CD4-positive, alpha-beta T cell (primary cell): ENCODE data around the gene KCNB1. TPM values are rescaled to one million over a fixed set of nuclear protein-coding genes. Genes with fewer than 3 reads are reported as not detected.
"Not testable (repeated sequence)": the region's sequence is repeated elsewhere in the genome, so short reads cannot be mapped to it uniquely, and the experiment has no call there.

Source experiments
- ATAC-seq: fragments of 200-7000 bp; cut with Tn5 transposase; one replicate; pipeline ENCODE4 v1.10.0; 2022; ENCODE audit warnings: mild to moderate bottlenecking; ENCODE audit not compliant: poor library complexity
- CTCF ChIA-PET: fragments of 350-600 bp; sonication (Branson Sonifier 250); formaldehyde crosslinking; loops from one replicate; lab custom pipeline; 2021; ENCODE audit warnings: antibody characterized with exemption, inconsistent platforms; lab: Charles Lee
- POLR2A ChIA-PET: fragments of 350-600 bp; sonication (Branson Sonifier 250); formaldehyde crosslinking; loops from one replicate; lab custom pipeline; 2021; ENCODE audit warnings: antibody characterized with exemption, inconsistent platforms; lab: Charles Lee
- DNase-seq, 14 experiments: peaks; one replicate each; pipeline ENCODE4 v3.0.0-alpha.2; 2013 to 2020; ENCODE audit warnings: mixed read lengths in 2 of 14
- H3K27ac ChIP-seq, 2 donors: one replicate each; pipeline versions ENCODE4 v1.5.1 to v1.7.0; 2013; ENCODE audit warnings: low read length in 2 of 2, low read depth in 1 of 2, mild to moderate bottlenecking in 1 of 2
- H3K27me3 ChIP-seq, 2 experiments: 1 replicate in 1 of 2; 2 replicates in 1 of 2; pipeline versions ENCODE4 v1.6.1 to v1.7.0; 2013; ENCODE audit warnings: low read length in 2 of 2, control low read depth in 1 of 2, mild to moderate bottlenecking in 1 of 2, moderate library complexity in 1 of 2; ENCODE audit not compliant: insufficient read depth in 2 of 2, control insufficient read depth in 1 of 2
- H3K36me3 ChIP-seq: one replicate; pipeline ENCODE4 v1.6.1; 2013; ENCODE audit warnings: low read length, control low read depth; ENCODE audit not compliant: insufficient read depth
- H3K4me1 ChIP-seq: one replicate; pipeline ENCODE4 v1.6.1; 2013; ENCODE audit warnings: low read length, control low read depth; ENCODE audit not compliant: insufficient read depth
- H3K4me3 ChIP-seq: one replicate; pipeline ENCODE4 v1.5.1; 2013; ENCODE audit warnings: mild to moderate bottlenecking, low read length, moderate library complexity
- H3K9me3 ChIP-seq, 2 experiments: 1 replicate in 1 of 2; 2 replicates in 1 of 2; pipeline versions ENCODE4 v1.6.1 to v1.7.0; 2013; ENCODE audit warnings: low read length in 2 of 2, mild to moderate bottlenecking in 2 of 2, control low read depth in 1 of 2, moderate library complexity in 1 of 2; ENCODE audit not compliant: control insufficient read depth in 1 of 2, insufficient read depth in 1 of 2
- H3K27ac Mint-ChIP-seq: one replicate; pipeline ENCODE4 v1.8.0; 2020; ENCODE audit warnings: mixed read lengths
- H3K27me3 Mint-ChIP-seq: one replicate; pipeline ENCODE4 v1.8.0; 2021; ENCODE audit warnings: mixed read lengths
- H3K36me3 Mint-ChIP-seq: one replicate; pipeline ENCODE4 v1.8.0; 2021; ENCODE audit warnings: low read depth, mixed read lengths
- H3K4me1 Mint-ChIP-seq: one replicate; pipeline ENCODE4 v1.8.0; 2021; ENCODE audit warnings: low read depth, mixed read lengths
- H3K4me3 Mint-ChIP-seq: one replicate; pipeline ENCODE4 v1.8.0; 2020; ENCODE audit warnings: mild to moderate bottlenecking, mixed read lengths
- H3K9me3 Mint-ChIP-seq: one replicate; pipeline ENCODE4 v1.8.0; 2020; ENCODE audit warnings: mixed read lengths
- CTCF ChIP-seq: fragments of 200-600 bp; IDR thresholded peaks from one replicate; pipeline ENCODE4 v1.8.0; 2022; ENCODE audit warnings: antibody characterized with exemption, mild to moderate bottlenecking
- intact Hi-C, 2 experiments: fragments of 100-400 bp; cut with DNase I in 1 of 2; cut with micrococcal nuclease in 1 of 2; formaldehyde crosslinking; loops; one replicate each; pipeline versions ENCODE4 v1.15.1 to v1.9.0; 2023 to 2025; cut with DNase I, micrococcal nuclease
- total RNA-seq, 174 experiments: library from RNA in 2 of 174; stranded (reverse) in 2 of 174; gene quantifications; one replicate each; pipeline ENCODE4 v1.2.3 and lab custom pipeline; 2021 to 2026

KCNB1 gene
- total RNA-seq, 2 experiments from 2014 or later = 0.06 to 0.08 TPM

- Mint-ChIP-seq H3K36me3 (no peaks in the 10 kb centered on the region), H3K27me3 (peaks cover 51% of the 10 kb centered on the region), H3K4me3 (no peak overlapping the region), H3K4me1 (peaks cover 10% of the 10 kb centered on the region), H3K9me3 (no peaks in the 10 kb centered on the region), H3K27ac (no peak overlapping the region)
- no peak for TF ChIP-seq CTCF
- ATAC-seq = no peak
- Histone ChIP-seq H3K27ac (no peak overlapping the region), H3K9me3 (peaks cover 0 to 7% of the 10 kb centered on the region in 2 experiments), H3K27me3 (peaks cover 33 to 40% of the 10 kb centered on the region in 2 experiments), H3K4me1 (peaks cover 17% of the 10 kb centered on the region), H3K4me3 (no peak overlapping the region), H3K36me3 (no peaks in the 10 kb centered on the region)
- CTCF ChIA-PET = no interaction called here
- no peak for DNase-seq
- intact Hi-C loops = no loop called here
- POLR2A ChIA-PET = no interaction called here
Measured at GRCh38 chr20:49316704-49317103, 165.8 kb downstream of the KCNB1 start.

- no peak for TF ChIP-seq CTCF
- no peak for DNase-seq
- Mint-ChIP-seq H3K27me3 (peaks cover 44% of the 10 kb centered on the region), H3K36me3 (no peaks in the 10 kb centered on the region), H3K9me3 (no peaks in the 10 kb centered on the region), H3K4me1 (peaks cover 10% of the 10 kb centered on the region), H3K27ac (no peak overlapping the region), H3K4me3 (no peak overlapping the region)
- Histone ChIP-seq H3K27me3 (peaks cover 29 to 34% of the 10 kb centered on the region in 2 experiments), H3K27ac (no peak overlapping the region), H3K4me3 (no peak overlapping the region), H3K4me1 (peaks cover 17% of the 10 kb centered on the region), H3K9me3 (peaks cover 0 to 8% of the 10 kb centered on the region in 2 experiments), H3K36me3 (no peaks in the 10 kb centered on the region)
- CTCF ChIA-PET = no interaction called here
- intact Hi-C loops = no loop called here
- POLR2A ChIA-PET = no interaction called here
- no peak for ATAC-seq
Measured at GRCh38 chr20:49315580-49315979, 166.9 kb downstream of the KCNB1 start.

GRCh38 chr20:49314052-49314451 lies 168.4 kb downstream of the KCNB1 start:
- H3K4me1 ChIP-seq = peaks cover 11% of the 10 kb centered on the region
- H3K36me3 ChIP-seq, H3K36me3 Mint-ChIP-seq, POLR2A ChIA-PET, H3K4me1 Mint-ChIP-seq, H3K27ac ChIP-seq, DNase-seq, CTCF ChIA-PET, H3K27ac Mint-ChIP-seq, intact Hi-C loops, H3K9me3 Mint-ChIP-seq, H3K4me3 ChIP-seq, ATAC-seq, H3K9me3 ChIP-seq, H3K4me3 Mint-ChIP-seq: not testable (repeated sequence)
- peaks cover 15 to 20% of the 10 kb centered on the region in 2 experiments for H3K27me3 ChIP-seq
- H3K27me3 Mint-ChIP-seq = peaks cover 36% of the 10 kb centered on the region

Other genes starting within 250 kb of the KCNB1 start
- 10 to 100 TPM; 50.6 to 51.6 TPM for gene ZNFX1, start 204.6 kb downstream of the KCNB1 start, total RNA-seq
- not detected for gene PTGIS, start 85.5 kb upstream of the KCNB1 start, total RNA-seq
- 1 to 10 TPM; 3.1 to 3.2 TPM for gene B4GALT5, start 231.2 kb upstream of the KCNB1 start, total RNA-seq